Lower leg skin (tissue), 3 donors: ENCODE data around the gene PTPN4.

Experiments
- CTCF ChIP-seq, 3 donors: fragments of 450-650 bp; IDR thresholded peaks; one replicate each; pipeline ENCODE4 v1.5.1; 2016; ENCODE audit warnings: antibody characterized with exemption in 3 of 3, mild to moderate bottlenecking in 3 of 3, moderate library complexity in 2 of 3
- POLR2A ChIP-seq, 2 donors: fragments of 450-650 bp; IDR thresholded peaks; one replicate each; pipeline ENCODE4 v1.6.1; 2016 to 2017; ENCODE audit warnings: antibody characterized with exemption in 2 of 2, mild to moderate bottlenecking in 1 of 2, moderate library complexity in 1 of 2

- TF ChIP-seq CTCF (IDR thresholded peaks at IDR 0.05): no peak
- no peak for TF ChIP-seq POLR2A (IDR thresholded peaks at IDR 0.05)
Measured at GRCh38 chr2:120017201-120017600, 257.5 kb downstream of the PTPN4 start.
